ENCODE measurements around the gene CALML4. TPM values are rescaled to one million over a fixed set of nuclear protein-coding genes. Genes with fewer than 3 reads are reported as not detected.

The CALML4 gene
- total RNA-seq, 2 experiments from 2014 or later = 1.5 to 2.0 TPM

- Mint-ChIP-seq H3K4me1 (ENCODE audit: low read depth) (peaks cover 22% of the 10 kb centered on the region), H3K27ac (no peak overlapping the region), H3K4me3 (no peak overlapping the region), H3K27me3 (no peaks in the 10 kb centered on the region), H3K9me3 (no peaks in the 10 kb centered on the region), H3K36me3 (ENCODE audit: low read depth) (no peaks in the 10 kb centered on the region)
- POLR2A ChIA-PET = interaction anchor here (0.7 kb wide), 1 partner anchor 812 kb away, joined by 3 read pairs; no protein-coding TSS in a partner anchor
- Histone ChIP-seq H3K4me3 (ENCODE audit: low read length) (peak overlapping the region; percentile 16), H3K27me3 (ENCODE audit: control insufficient read depth in 1 of 2, insufficient read depth in 2 of 2, low read length in 2 of 2) (no peaks in the 10 kb centered on the region), H3K36me3 (ENCODE audit: insufficient read depth, low read length) (no peaks in the 10 kb centered on the region), H3K27ac (ENCODE audit: low read depth in 1 of 2, low read length in 2 of 2) (no peak overlapping the region), H3K4me1 (ENCODE audit: insufficient read depth, low read length) (peaks cover 53% of the 10 kb centered on the region), H3K9me3 (ENCODE audit: control insufficient read depth in 1 of 2, insufficient read depth in 1 of 2, low read length in 2 of 2) (no peaks in the 10 kb centered on the region)
- CTCF ChIA-PET = no interaction called here
- no peak for ATAC-seq (ENCODE audit: poor library complexity)
- DNase-seq = no peak
- TF ChIP-seq CTCF (IDR thresholded peaks at IDR 0.05) = no peak
- intact Hi-C loops (cut with DNase I, micrococcal nuclease) = no loop called here
These were observed 419 bp upstream of the CALML4 start for GRCh38 chr15:68205558-68205944.

DNA sequence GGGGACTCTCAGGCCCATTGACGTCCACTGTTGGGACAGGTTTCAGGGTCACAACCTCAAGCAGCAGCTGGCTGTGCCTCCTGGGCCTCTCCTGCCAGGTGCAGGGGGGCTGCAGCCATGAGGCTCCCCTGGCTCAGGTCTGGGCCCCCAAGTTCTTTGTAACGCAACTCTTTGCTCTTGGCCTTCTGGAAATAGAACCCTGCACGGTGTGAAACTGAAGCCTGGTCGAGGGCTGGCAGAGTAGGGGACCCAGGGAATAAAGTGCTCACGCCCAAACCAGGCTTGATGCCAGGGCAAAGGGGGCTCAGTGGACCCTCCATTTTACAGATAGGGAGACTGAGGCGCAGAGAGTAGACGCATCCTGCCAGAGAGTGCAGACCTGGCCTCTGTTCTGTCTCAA is 771 bp downstream of the CALML4 start:
- TF ChIP-seq CTCF (IDR thresholded peaks at IDR 0.05) = no peak
- peaks cover 15% of the 10 kb centered on the region for H3K4me1 Mint-ChIP-seq (ENCODE audit: low read depth)
- CTCF ChIA-PET = no interaction called here
- no peaks in the 10 kb centered on the region for H3K9me3 ChIP-seq (ENCODE audit: control insufficient read depth in 1 of 2, insufficient read depth in 1 of 2, low read length in 2 of 2)
- no peak overlapping the region for H3K27ac Mint-ChIP-seq
- H3K4me3 ChIP-seq (ENCODE audit: low read length) = no peak overlapping the region
- no peaks in the 10 kb centered on the region for H3K9me3 Mint-ChIP-seq
- no peak overlapping the region for H3K27ac ChIP-seq (ENCODE audit: low read depth in 1 of 2, low read length in 2 of 2)
- H3K36me3 ChIP-seq (ENCODE audit: insufficient read depth, low read length) = no peaks in the 10 kb centered on the region
- POLR2A ChIA-PET = no interaction called here
- intact Hi-C loops (cut with DNase I, micrococcal nuclease) = no loop called here
- no peaks in the 10 kb centered on the region for H3K27me3 Mint-ChIP-seq
- peaks cover 41% of the 10 kb centered on the region for H3K4me1 ChIP-seq (ENCODE audit: insufficient read depth, low read length)
- no peaks in the 10 kb centered on the region for H3K36me3 Mint-ChIP-seq (ENCODE audit: low read depth)
- H3K4me3 Mint-ChIP-seq = no peak overlapping the region
- no peak for ATAC-seq (ENCODE audit: poor library complexity)
- DNase-seq = no peak
- no peaks in the 10 kb centered on the region for H3K27me3 ChIP-seq (ENCODE audit: control insufficient read depth in 1 of 2, insufficient read depth in 2 of 2, low read length in 2 of 2)

DNA sequence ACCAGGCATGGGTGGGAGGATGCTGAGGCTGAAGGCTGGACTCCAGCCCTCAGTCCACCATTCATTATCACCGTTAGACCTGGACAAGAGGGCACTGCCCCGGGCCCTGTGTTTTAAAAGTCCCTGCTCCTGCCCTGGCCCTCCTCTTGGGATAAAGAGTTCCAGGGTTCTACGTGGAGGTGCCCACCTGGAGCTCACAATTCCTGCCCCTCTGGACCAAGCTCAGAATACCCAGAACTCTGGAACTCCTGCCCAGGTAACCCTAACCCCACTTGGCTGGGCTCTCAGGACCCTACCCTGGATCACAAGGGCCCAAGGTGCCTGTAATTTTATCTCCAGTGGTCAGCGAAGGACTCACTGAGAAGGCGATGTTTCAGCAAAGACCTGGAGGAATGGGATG is 1.2 kb downstream of the CALML4 start:
- Histone ChIP-seq H3K27ac (ENCODE audit: low read depth in 1 of 2, low read length in 2 of 2) (no peak overlapping the region), H3K4me3 (ENCODE audit: low read length) (no peak overlapping the region), H3K9me3 (ENCODE audit: control insufficient read depth in 1 of 2, insufficient read depth in 1 of 2, low read length in 2 of 2) (no peaks in the 10 kb centered on the region), H3K27me3 (ENCODE audit: control insufficient read depth in 1 of 2, insufficient read depth in 2 of 2, low read length in 2 of 2) (no peaks in the 10 kb centered on the region), H3K4me1 (ENCODE audit: insufficient read depth, low read length) (peaks cover 37% of the 10 kb centered on the region), H3K36me3 (ENCODE audit: insufficient read depth, low read length) (no peaks in the 10 kb centered on the region)
- H3K4me3 Mint-ChIP-seq = no peak overlapping the region
- ChIA-PET CTCF (no interaction called here), POLR2A (no interaction called here)
- intact Hi-C loops (cut with DNase I, micrococcal nuclease) = no loop called here
- peaks cover 15% of the 10 kb centered on the region for H3K4me1 Mint-ChIP-seq (ENCODE audit: low read depth)
- no peaks in the 10 kb centered on the region for H3K27me3 Mint-ChIP-seq
- no peaks in the 10 kb centered on the region for H3K36me3 Mint-ChIP-seq (ENCODE audit: low read depth)
- H3K27ac Mint-ChIP-seq = no peak overlapping the region
- ATAC-seq (ENCODE audit: poor library complexity) = no peak
- no peak for TF ChIP-seq CTCF (IDR thresholded peaks at IDR 0.05)
- no peaks in the 10 kb centered on the region for H3K9me3 Mint-ChIP-seq
- no peak for DNase-seq
